DMS53 treated with DMSO at 0.1 percent for 48 hours (cell line): ENCODE results near the gene MORN1.
A peak's percentile ranks its signal among the peaks of the same experiment; 100 is the strongest.

ENCODE experiments used
- DNase-seq: peaks from one replicate; lab custom pipeline; 2025; ENCODE audit not compliant: unreplicated experiment; lab: John Stamatoyannopoulos, UW

The MORN1 gene

DNA sequence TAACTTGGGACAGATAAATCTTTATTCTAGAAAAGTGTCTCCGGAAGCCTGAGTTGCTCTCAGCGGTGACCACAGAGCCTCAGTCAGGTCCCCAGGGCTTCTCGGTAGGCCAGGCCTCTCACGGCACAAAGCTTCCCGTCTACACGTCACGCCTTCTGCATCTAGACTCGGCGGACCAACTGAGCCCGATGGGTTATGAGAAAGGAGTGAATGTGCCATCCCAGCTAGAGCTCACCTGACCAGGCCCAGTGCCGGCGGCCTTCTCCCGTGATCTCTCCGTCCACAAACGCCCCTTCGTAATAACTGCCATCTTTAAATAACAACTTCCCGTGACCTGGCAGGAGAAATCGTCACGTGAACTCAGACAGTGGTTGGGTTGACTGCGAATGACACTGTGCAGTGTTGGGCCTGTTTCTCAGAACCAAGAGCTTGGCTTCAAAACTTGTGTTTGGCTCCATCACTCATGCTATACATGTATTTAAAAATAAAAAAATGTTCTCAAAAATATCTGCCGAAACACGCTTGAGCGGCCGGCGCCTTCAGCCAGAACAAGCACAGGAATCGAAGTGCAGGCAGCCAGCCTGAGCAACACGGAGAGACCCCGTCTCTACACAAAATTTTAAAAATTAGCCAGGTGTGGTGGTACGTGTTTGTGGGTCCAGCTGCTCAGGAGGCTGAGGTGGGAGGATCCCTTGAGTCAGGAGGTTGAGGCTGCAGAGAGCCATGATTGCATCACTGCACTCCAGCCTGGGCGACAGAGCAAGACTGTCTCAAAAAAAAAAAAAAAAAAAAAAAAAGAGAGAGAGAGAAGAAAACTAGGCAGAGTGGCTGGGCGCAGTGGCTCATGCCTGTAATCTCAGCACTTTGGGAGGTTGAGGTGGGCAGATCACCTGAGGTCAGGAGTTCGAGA is 3.1 kb downstream of the MORN1 start:
- DNase-seq, result no peak

DNA sequence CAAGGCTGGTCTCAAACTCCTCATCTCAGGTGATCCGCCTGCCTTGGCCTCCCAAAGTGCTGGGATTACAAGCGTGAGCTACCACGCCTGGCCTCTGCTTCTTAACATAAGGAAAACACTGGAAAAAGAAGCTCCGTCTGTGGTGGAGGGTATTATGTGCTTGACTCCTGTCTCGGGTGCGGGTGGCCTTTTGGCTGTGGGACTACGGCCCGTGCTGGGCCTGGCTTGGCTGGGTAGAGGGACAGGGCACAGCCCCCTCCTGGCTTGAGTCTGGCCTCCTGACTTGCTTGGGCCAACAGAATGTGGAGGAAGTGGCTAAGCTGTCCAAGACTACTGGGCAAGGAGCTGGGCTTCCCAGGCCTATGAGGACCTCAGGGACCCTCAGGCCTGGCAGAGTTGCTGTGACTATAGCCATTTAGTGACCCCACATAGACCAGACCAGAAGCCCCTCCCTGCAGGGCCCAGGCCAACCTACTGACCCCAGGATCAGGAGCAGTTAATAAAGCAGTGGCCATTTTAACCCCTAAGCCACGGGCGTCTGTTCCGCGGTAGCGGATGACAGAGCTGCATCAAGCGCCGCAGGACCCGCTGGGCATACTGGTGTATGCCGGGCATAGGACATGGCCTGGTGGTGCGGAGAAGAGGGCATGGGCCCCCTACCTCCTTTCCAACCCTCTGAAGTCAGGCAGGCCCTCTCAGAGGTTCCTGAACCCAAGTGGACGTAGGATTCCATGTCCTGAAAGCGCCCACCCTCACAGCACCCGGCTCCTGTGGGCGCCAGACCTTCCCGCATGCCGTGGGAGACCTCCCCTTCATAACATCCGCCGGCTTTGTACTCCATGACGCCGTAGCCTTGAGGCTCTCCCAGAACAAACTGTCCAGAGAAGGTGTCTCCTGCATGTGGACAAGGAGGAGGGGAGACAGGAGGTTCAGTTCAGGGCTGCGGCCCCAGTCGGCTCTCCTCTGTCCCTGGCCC is 4.4 kb downstream of the MORN1 start:
- DNase-seq, result no peak

DNA sequence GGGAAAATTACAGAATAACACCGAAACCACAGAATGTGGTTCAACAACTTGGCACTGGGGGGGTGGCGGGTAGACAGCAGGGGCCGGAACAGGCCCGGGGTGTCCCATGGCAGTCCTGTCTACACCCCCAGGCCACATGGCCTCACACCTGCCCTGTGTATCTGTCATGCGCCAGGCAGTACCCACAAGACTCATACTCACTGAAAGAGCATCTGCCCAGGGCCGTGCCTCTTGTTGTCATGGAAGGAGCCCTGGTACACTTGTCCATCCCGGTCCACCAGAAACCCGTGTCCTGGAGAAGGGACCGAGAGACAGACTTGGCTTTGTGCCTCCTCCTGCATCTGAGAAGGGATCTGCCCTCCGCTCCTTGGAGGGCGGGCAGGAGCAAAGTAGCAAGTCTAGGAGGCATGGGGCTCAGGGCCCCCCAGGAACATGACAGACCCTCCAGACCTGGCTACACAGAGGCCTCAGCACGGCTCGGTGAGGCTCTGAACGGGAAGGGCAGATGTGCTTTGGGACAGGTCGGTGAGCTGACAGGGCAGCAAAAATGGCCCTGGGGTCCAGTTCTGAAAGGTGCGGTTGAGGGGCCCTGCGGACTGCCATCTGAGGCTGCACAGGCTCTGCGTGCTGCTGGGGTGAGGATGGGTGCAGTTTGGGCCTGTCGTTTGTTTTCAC is 5.6 kb downstream of the MORN1 start:
- no peak for DNase-seq

DNA sequence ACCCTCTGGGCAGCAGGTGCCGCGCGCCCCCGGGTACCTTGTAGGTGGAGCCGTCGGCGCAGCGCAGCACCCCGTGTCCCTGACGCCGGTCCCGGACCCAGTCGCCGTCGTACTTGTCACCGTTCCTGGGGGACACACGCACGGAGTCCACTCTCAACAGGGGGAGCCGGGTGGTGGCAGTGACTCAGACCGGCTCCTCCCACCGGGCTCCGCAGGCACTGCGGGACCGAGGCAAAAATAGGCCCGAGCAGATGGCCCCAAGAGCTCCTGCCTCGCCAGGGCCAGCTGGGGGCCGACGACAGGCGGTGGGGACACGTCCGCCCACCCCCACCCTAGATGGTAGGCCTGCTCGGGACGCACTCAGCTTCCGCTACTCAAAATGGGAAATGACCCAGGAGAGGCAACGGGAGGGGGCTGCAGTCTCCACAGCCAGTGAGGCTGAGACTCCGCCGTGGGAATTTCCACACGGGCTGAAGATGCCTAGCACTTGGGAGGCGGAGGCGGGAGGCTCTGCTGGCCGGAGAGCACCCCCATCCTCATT is 6.3 kb downstream of the MORN1 start:
- no peak for DNase-seq

DNA sequence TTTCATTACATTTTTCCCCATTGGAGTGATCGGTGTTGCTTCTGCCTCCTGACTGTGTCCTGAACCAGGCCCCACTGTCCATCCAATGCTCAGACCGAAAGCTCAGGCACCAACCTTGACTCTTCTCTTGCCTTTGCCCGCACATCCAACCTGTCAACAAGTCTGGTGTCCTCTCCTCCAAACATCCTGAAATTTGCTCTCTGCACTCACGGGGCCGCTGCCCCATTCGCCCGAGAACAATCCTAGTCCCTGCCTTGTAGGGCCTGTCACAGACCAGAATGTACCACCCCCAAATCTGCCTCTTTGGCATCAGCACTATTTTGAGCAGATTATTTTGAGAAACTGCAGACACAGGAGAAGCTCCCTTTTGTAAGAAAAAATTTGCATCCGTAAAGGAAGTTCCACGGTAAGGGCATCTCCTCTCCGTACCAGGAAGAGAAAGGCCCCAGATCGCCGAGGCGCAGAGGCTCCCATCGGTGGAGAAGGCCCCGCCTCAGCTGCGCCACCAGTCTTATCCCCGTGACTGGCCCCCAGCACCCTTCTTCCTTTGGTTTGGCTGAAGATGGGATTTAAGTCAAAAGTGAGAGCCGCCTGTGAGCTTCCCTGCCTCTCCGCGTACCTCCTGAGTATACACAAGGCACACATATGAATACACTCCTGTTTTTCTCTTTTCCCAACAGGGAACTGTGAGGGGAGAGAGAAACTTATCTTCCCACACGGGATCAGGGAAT is 7.1 kb downstream of the MORN1 start:
- no peak for DNase-seq

DNA sequence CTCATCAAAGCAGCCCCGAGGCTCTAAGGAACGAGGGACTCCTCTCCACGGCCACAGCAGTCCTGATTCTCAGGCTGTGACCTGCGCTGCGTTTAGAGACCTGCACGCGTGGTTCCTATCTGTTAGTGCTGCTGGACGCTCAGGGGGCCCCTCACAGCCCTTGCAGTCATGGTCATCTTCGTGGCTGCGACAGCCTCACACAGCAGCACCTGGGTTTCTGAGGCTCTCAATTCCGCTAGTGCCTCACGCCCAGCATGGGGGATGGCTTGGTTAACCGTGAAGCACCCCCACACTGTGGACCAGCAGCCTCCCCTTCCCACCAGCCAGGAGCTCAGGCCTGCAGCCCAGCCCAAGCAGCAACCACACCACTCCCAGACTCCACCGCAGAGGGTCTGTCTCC is 7.8 kb downstream of the MORN1 start:
- DNase-seq, result no peak

DNA sequence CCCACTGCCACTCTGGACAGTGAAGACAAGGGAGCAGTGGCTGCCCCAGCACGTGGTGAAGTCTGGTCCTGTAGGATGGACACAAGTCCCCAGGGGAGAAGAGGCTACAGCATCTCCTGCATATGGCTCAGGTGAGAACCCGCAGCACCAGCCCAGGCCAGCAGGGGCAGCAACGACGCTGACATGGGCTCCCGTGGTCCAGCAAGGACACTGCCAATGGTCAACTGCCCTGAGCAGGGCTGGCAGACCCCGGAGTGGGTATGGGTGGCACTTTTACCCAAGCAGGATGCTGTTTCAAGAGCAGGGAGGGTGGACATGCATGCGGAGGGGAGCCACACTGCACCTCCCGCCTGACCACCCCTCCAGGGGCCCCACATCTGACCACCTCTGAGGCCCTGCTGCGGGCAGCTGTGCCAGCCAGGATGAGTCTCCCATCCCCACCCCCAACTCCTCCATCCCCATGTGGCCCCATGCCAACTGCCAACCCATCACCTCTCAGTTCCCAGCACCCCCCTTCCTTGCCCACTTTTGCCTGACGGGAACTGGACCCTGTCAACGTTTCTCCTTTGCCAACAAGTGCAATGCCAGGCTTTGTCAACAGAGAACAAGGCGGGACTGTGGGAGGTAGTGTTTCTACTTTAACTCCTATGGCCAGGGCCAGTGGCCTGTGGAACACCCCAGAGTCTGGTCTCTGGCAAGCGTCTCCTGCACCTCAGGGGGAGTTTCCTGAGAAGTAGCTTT is 8.6 kb downstream of the MORN1 start:
- DNase-seq, result peak; percentile 18

DNA sequence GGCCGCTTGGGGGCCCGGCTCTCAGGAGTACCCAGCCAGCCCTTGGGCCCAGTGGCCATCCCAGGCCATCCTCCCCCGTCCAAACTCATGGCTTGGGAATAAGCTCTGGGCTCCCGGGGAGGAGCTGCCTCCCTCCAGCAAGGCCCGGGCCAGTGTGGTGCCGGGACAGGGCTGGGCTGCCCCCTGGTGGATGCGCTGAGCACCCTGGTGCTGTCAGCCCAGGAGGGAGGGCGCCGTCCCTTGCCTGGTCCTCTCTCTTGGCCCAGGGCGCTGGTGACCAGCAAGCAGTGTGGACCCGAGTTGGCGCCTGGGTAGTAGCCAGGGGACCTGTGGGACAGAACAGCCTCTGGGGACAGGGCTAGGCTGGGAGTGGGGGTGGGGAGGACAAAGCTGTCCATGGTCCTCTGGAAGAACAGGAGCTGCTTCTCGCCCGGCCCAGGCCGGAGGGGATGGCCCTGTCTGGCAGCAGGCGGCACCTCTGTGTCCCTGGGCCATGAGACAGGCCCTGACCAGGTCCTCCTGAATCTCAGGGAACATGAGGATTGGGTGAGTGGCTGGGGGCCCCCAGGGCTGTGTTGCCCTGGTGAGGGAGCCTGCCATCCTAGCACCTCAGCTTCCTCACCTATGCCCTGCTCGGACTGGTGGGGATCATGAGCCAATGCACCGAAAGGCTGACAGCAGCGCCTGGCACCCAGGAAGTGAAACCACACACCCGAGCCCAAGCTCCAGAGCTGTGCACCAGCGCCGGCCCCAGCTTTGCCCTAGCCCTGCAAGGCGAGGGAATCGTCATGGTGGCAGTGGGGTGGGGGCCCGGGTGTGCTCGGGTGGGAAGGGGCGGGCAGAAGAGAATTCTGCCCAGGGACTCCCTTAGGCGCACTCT is 9.4 kb downstream of the MORN1 start:
- DNase-seq, result peak; percentile 37

DNA sequence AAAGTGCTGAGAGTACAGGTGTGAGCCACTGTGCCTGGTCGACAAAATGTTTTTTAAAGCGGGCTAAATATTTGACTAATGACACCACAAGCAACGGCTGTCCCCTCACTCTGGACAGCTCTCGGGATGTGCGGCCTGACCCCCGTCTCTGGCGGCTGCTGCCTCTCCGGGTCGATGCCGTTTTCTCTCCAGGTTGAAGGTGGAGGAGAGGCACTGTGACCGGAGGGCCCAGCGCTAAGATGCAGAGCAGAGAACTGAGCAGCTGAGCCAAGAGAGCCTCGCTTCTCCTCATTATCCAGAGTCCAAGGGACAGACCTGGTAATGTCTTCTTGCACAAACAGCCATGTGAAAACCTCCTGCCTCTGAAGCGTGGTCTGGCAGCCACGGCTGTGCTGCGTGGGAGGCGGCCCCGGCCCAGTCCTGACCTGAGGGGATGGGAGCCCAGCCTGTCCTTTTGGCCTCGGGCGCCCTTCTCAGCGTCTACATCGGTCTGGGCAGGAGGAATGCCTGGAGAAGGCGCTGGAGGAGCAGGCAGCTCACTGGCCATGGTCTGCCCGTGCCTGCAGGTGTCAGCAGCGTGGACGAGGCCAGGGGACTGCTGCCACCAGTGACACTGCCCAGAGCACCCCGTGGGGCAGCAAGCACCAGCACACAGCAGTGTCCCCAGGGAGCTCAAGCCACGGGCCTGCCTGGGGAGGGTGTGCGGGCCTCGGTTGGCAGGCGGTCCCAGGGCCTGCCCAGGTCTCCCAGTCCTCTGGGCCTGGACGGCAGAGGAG is 10.3 kb downstream of the MORN1 start:
- no peak for DNase-seq

DNA sequence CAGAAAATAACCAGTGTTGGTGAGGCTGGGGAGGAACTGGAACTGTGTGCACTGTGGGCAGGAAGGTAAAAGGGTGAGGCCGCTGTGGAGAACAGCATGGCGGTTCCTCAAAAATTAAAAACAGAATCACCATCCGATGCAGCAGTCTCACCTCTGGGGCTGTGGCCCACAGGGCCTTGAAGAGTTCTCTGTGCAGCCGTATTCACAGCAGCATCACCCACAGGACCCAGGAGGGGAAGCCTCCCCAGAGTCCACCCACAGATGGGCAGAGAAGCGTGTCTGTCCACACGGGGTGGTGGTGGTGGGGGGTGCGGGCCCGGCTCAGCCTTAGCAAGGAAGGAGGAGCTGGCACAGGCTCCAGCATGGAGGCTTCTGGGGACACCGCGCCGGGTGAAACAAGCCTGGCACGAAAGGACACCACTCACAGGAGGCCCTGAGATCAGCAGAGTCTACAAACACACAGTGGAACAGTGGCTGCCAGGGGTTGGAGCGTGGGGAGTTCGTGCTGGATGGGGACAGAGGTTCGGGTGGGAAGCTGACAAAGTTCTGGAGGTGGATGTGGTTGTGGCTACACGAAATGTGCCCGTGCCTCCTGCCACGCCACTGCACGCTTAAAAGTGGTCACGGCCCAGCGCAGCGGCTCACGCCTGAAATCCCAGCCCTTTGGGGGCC is 11.5 kb downstream of the MORN1 start:
- no peak for DNase-seq

DNA sequence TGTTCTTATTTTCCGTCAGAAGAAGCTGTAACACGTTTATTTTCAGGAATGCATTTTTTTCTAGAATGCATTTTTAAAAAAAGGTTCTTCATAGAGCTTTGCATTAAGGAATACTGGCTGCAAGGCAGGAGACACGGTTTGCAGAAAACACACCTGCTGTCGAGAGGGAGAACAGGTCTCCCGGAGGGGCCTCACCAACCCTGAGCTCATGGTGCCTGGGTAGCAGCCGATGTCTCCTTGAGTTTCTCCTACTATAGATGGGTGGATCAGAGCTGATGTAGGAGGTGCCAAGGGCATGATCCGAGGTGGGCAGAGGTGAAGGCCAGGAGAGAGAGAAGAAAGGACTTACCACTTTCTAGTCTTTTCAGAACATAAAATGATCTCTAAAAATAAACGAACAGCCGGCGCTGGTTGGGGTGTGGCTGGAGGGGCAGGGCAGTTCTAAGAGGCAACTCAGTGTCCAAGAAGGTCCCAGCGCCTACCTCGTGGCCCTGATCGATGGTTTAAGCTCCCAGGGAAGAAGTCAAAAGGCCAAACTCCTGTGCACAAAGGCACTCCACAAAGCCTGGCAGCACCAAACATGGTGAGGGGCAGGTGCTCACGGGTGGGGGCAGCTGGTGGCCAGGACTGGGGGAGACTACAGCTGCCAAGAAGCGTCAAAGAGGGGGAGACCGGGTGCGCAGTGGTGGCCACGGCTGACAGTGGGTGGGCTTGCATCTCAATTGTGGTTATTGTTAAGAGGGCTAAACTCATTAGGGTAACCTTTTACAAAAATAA is 12.2 kb downstream of the MORN1 start:
- no peak for DNase-seq

DNA sequence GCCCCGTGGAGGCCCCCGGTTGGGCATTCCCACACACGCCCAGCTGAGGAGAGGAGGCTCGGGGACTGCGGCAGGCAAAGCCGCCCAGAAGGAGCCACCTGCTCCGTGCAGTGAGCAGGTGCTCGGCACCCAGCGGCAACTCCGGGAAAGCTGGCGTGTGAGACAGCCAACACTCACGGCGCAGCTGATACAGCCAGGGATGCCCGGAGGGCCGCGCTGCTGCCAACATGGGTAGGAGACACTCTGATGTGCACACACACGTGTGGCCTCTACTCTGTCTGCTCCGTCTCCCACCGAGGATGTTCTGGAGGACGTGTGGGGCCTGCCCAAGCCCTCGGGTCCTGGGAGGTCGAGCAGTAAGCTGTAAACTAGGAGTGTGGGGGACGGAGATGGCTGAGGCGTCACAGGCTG is 12.9 kb downstream of the MORN1 start:
- DNase-seq, result peak; percentile 34

DNA sequence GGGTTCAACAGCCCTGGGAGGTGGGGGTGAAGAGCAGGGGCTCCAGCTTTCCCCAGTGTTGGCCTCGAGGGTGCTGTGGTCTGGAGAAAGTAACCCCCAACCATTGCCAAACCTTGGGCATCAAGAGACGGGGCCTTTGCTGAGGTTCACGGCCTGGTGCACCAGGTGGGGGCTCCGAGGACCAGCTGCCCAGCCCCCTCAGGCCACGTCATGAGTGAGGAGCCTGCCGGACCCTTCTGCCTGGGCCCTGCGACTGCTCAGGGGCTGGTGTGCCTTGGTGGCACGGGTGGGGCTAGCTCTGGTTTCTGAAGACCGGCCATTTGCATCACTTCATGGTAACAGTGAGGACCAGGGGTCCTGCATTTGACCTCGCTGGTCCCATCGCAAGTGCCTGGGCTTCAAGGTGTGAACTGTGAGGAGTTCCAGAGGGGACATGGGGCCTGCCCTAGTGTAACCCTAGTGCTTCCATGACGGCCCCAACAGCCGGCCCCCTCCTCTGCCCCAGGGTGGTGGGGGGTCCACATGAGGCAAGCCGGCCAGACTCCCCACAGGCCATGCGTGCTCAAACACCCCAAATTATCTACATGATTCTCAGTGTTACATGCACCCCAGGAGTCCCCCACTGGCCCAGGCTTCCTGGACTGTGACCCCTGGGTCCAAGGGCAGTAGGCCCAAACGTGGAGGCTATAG is 13.5 kb downstream of the MORN1 start:
- no peak for DNase-seq

DNA sequence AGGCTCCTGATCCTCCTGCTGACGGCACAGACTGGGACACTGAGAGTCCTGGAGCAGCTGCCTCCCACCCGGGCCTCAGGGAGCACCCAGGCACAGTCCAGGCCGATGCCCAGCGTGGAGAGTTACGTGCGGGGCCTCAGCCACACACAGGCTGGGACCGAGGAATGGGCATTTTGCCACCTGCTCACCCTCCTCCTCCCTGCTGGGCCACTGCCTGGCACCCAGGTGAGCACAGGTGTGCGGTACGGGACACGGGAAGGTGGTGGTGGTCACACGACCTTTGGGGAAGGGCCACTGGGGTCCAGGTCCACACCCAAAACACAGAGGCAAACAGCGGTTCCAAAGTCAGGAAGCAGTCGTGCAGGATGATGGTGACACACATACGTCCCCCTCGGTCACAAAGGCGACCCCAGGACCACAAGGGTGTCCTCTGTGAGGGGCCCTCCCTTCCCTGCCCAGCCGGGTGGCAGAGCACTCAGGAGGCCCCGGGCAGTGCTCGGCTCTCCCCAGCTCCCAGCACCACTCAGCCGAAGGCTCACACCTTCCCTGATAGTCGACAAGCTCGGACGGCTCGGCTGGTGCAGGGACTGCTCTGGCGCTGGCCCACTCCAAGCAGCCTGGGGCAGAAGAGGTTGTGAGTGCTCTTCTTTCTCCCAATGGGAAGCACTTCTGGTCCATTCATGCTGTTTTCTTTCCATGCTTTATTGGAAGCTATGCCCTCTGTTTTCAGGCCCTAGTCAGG is 14.3 kb downstream of the MORN1 start:
- no peak for DNase-seq

DNA sequence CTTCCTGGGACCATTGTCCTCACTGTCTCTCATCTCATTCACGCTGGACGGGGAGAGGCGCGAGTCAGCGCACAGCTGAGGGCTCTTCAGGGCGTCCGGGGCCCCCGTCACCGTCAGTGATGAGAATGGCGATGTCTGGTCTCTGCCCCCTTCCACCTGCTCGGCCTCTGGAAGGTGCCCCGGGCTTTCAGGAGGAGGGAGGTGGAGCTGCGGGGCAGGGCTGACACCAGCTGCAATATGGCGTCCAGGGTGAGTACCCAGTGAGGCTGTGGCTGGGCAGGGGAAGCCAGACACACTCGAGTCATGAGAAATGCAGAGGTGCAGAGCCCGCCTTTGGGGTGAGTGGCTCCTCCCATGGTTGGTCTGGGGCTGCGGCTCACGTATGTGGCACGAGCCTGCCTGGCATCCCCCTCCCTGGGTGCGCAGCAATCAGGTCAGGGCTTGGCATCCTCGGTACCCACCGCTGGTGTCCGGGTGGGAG is 15.1 kb downstream of the MORN1 start:
- no peak for DNase-seq
